Lower leg skin (tissue), 3 donors: ENCODE measurements around the gene GRWD1.

Source experiments
- POLR2A ChIP-seq, 2 donors: fragments of 450-650 bp; IDR thresholded peaks; one replicate each; pipeline ENCODE4 v1.6.1; 2016 to 2017; ENCODE audit warnings: antibody characterized with exemption in 2 of 2, mild to moderate bottlenecking in 1 of 2, moderate library complexity in 1 of 2
- TF ChIP-seq, protein P1 (sequence below), 3 donors: fragments of 450-650 bp; IDR thresholded peaks; one replicate each; pipeline ENCODE4 v1.5.1; 2016; ENCODE audit warnings: antibody characterized with exemption in 3 of 3, mild to moderate bottlenecking in 3 of 3, moderate library complexity in 2 of 3

DNA sequence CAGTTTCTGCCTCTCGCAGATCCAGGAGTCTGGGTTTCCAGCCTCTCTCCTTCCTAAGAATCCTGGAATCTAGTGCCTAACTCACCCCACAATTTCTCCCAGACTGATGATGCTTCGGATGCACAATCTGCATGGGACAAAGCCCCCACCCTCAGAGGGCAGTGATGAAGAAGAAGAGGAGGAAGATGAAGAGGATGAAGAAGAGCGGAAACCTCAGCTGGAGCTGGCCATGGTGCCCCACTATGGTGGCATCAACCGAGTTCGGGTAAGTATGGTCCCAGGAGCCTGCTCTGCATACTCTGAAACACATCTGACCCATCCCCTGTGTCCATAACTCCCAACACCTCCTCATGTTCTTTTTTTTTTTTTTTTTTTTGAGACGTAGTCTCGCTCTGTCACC lies 796 bp downstream of the GRWD1 start:
- TF ChIP-seq, protein P1, sequence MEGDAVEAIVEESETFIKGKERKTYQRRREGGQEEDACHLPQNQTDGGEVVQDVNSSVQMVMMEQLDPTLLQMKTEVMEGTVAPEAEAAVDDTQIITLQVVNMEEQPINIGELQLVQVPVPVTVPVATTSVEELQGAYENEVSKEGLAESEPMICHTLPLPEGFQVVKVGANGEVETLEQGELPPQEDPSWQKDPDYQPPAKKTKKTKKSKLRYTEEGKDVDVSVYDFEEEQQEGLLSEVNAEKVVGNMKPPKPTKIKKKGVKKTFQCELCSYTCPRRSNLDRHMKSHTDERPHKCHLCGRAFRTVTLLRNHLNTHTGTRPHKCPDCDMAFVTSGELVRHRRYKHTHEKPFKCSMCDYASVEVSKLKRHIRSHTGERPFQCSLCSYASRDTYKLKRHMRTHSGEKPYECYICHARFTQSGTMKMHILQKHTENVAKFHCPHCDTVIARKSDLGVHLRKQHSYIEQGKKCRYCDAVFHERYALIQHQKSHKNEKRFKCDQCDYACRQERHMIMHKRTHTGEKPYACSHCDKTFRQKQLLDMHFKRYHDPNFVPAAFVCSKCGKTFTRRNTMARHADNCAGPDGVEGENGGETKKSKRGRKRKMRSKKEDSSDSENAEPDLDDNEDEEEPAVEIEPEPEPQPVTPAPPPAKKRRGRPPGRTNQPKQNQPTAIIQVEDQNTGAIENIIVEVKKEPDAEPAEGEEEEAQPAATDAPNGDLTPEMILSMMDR (IDR thresholded peaks at IDR 0.05): no peak
- TF ChIP-seq POLR2A (IDR thresholded peaks at IDR 0.05): no peak
